GM11168 (cell line): ENCODE measurements around the gene AGA.

Experiments used
- in situ Hi-C: fragments of 300-500 bp; cut with MboI; formaldehyde crosslinking; loops from one replicate; pipeline ENCODE4 v1.12.0; 2022; ENCODE audit warnings: low sequenced_read_pairs; ENCODE audit not compliant: unreplicated experiment

Gene AGA

DNA sequence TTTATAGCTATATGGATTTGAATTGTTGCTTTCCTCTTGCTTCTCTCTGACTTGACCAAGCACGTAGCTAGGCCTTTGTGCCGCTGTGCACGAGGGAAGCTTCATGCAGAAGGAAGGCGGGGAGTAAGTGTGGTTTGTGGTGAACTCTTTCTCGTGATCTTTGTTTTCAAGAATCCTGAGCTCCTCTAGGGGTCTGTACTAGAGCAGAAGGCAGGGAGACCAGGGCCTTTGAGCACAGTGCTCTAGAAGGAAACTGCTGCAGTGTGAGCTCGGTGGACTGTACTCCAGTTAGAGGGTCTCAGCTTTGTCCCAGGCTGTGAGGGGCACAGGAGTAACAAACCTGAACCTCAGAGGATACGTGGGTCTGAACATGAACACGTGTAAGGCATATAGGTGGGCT lies 49.0 kb downstream of the AGA start:
- in situ Hi-C loops = no loop called here

DNA sequence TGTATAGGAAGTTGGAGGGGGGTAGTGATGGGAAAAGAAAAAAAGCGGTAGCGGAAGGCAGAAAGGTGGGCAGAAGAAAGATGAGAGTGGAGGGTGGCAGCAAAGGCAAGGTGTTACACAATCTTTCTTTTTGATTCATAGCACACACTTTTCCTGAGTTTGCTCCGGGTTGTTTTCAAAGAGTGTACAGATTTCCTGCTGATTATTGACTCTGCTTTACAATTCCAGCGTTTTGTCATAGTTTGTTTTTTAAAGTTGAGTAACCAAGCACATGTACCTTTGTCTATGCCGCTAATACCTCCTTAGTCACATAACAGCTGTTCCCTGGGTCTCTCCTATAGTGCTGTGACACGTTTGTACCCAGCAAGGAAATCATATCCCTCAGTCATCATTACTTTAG lies 50.3 kb downstream of the AGA start:
- in situ Hi-C loops = no loop called here

DNA sequence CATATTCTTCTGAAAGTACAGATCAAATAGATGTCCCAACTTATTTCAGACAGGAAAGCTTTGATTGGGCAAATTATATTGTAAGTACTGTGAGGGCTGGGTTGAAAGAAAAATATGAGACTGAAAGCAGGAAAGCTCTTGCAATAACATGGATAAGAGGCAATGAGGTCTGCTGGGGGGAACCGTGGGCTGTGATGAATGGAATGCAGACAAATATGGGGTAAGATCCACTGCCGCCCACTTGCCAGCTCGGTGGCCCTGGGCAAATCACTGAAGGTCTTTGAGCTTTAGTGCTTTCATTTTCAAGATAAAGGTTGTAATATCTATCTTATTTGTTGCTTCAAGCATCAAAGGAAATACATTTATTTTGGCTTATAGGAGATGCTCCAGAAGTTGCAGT lies 51.0 kb downstream of the AGA start:
- in situ Hi-C loops = no loop called here

DNA sequence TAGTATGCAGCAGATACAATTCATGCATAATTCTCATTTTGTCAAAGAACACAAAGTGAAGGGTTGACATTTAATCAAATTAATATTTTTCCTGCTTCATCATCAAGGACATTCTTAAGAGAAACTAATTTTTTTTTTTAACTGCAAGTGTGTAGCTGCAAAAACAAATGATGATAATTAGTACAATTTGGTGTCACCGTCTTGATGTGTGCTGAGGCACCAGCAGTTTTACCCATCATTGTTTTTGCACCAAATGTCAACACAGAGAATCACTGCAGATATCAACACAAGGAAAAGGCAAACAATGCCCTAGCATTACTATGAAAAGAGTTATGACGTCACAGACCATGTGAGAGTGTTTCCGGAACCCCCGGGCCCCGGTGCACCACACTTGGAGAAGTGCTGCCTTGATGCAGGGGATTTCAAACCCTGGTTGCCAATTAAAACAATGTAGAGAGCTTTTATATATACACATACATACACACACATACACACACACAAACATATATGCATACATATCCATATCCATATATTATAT lies 55.9 kb downstream of the AGA start:
- in situ Hi-C loops = no loop called here

DNA sequence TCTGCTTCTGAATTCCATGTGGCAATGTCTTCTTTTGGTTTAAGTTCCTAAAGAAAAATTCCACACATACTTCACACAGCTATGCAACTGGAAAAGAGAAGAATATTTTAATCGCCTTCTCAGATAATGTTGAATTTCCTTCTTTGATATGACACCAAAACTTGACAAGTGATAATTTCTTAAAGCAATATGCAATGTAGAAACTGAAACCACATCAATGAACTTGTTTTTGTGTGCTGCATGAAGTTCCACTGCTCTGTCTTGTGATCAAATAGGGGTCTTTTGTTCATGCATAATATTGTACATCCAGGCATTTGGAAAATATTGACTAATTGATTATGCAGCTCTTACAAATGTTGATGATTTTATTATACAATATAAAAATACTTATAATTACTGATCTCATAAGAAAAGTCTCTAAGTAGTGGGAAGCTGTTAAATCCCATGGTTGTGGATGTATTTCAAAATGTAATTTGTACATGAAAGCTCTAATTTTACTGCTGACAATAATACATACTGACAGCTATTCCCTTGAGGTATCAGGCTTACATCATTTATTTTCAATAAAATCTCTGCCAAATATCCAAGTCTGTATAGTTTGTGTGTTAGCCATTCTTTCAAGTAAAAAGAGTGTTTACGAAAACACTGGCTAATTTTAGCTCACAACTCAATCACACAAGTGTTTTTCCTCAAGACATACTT lies 56.5 kb downstream of the AGA start:
- in situ Hi-C loops = no loop called here

DNA sequence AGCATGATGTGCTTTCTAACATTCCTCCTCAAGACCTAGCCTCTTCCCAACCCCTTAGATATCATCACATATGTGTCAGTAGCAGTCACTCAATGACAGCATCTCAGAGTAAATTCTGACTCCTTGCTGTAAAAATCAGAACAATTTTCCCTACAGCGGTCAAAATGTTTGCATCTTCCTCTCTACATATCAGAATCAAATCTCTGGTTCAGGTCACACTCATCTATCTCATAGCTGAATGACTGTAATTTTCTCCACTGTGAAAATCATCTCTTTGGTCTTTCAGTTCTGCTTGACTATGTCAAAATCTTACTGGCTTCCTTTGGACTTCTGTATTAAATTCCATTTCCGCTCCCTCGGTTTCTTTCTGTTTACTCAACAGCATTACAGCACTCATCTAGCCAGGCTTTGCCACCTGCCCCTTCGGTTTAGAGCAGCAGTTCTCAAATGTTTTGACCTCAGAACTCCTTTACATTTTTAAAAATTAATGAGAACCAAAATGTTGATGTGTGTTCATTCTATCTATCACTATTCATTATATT lies 57.3 kb downstream of the AGA start:
- in situ Hi-C loops = no loop called here

DNA sequence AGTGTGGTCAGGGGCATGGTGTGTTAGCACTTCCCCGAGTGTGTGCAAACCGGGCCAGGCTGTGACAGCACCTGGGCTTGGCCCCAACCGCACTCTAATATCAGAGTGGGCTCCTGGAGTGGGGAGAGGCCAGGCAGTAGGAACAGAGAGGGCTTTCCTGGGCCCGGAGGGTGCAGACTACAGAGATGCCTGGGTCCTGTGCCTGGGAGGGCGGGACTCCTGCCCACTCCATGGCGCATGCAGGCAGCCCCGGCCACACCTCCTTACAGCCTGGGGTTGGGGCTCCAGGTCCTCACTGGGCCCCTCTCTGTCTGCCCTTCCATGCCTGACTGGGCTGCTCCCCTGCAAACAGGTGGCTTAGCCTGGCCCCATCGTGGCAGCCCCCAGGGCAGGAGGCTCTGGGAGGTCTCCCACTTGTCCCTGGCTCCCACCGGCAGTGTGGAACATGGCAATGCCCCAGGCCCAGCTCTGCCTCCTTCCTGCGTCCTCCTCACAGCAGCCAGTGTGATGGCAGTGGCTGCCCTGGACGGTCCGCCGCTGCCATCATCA lies 60.4 kb downstream of the AGA start:
- in situ Hi-C loops = no loop called here
